Left forelimb (tissue), 1 donor: Measurements from ENCODE around the gene TNFSF13.

ENCODE experiments used
- DNase-seq: peaks from one replicate; pipeline ENCODE4 v3.0.0-alpha.2; 2018; ENCODE audit warnings: low spot score

TNFSF13 gene, protein sequence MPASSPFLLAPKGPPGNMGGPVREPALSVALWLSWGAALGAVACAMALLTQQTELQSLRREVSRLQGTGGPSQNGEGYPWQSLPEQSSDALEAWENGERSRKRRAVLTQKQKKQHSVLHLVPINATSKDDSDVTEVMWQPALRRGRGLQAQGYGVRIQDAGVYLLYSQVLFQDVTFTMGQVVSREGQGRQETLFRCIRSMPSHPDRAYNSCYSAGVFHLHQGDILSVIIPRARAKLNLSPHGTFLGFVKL

DNA sequence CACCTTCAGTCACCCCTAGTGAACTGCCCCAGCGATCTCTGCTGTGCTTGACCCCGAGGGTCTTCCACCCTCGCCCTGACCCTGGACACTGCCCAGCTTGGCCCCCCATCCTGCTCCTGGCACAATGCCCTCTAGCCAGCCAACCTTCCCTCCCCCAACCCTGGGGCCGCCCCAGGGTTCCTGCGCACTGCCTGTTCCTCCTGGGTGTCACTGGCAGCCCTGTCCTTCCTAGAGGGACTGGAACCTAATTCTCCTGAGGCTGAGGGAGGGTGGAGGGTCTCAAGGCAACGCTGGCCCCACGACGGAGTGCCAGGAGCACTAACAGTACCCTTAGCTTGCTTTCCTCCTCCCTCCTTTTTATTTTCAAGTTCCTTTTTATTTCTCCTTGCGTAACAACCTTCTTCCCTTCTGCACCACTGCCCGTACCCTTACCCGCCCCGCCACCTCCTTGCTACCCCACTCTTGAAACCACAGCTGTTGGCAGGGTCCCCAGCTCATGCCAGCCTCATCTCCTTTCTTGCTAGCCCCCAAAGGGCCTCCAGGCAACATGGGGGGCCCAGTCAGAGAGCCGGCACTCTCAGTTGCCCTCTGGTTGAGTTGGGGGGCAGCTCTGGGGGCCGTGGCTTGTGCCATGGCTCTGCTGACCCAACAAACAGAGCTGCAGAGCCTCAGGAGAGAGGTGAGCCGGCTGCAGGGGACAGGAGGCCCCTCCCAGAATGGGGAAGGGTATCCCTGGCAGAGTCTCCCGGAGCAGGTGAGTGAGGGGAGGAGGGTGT lies at the start of gene TNFSF13:
TSS of gene TNFSF13 (plus strand) at position 207 of the 776 bp plus-strand sequence. CDS start at position 497, 290 bp downstream.
- no peak for DNase-seq

DNA sequence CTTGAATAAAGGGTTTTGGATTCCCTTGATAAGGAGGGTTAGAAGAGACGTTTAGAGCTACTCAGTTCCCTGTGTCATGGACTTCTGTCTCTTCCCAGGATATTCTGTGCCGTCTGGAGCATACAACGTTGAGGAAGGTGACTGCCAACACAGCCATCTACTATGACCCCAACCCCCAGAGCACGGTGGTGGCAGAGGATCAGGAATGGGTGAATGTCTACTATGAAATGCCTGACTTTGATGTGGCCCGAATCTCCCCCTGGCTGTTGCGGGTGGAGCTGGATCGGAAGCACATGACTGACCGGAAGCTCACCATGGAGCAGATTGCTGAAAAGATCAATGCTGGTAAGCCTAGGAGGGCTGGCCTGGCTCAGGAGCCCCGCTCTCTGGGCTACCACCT lies 49.7 kb upstream of the TNFSF13 start:
- DNase-seq = no peak

DNA sequence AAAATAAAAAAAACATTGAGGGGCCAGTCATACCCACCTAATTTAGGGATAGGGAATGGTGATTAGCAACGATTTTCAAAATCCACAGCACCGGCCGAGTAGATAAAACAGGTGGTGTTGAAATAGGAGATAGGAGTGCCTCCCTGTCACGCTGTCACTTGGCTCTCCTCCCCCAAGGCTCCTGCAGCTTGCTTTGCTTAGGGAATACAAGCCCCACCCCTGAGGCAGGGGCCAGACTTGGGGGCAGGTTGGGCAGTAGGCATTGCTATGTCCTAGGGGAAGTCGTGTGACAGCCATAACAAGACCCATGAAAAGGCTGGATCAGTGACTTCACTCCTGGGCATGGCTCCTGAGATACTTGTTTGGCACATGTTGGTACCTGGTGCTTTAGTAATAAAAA lies 48.6 kb upstream of the TNFSF13 start:
- DNase-seq = no peak

DNA sequence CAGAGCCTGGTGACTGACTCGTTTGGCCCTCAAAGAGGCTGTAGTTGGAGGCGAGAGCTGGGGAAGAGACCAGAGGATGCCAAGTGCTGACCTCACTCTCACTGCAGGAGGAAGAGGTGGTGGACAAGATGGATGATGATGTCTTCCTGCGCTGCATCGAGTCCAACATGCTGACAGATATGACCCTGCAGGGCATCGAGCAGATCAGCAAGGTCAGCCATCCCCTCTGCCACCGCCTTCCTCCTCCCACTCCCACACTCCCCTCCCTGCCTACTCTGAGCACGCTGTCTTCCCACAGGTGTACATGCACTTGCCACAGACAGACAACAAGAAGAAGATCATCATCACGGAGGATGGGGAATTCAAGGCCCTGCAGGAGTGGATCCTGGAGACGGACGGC lies 47.4 kb upstream of the TNFSF13 start:
- no peak for DNase-seq

DNA sequence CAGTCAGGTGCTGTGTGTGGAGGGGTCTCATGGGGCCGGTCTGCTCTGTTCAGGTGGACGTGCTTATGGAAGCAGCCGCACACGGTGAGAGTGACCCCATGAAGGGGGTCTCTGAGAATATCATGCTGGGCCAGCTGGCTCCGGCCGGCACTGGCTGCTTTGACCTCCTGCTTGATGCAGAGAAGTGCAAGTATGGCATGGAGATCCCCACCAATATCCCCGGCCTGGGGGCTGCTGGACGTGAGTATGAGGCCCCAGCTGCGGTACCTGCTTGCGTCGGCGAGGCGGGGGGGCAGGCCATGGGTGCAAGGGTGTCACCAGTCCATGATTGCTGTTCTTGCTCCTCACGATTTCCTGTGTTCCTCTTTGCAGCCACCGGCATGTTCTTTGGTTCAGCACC lies 46.4 kb upstream of the TNFSF13 start:
- DNase-seq = no peak

DNA sequence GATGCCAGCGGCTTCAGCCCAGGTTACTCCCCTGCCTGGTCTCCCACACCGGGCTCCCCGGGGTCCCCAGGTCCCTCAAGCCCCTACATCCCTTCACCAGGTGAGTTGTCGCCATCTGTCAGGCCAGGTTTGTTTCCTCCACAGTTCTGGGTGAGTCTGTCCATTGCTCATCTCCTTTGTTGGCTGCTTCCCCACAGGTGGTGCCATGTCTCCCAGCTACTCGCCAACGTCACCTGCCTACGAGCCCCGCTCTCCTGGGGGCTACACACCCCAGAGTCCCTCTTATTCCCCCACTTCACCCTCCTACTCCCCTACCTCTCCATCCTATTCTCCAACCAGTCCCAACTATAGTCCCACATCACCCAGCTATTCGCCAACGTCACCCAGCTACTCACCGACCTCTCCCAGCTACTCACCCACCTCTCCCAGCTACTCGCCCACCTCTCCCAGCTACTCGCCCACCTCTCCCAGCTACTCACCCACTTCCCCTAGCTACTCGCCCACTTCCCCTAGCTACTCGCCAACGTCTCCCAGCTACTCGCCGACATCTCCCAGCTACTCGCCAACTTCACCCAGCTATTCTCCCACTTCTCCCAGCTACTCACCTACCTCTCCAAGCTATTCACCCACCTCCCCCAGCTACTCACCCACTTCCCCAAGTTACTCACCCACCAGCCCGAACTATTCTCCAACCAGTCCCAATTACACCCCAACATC lies 45.6 kb upstream of the TNFSF13 start:
- no peak for DNase-seq

DNA sequence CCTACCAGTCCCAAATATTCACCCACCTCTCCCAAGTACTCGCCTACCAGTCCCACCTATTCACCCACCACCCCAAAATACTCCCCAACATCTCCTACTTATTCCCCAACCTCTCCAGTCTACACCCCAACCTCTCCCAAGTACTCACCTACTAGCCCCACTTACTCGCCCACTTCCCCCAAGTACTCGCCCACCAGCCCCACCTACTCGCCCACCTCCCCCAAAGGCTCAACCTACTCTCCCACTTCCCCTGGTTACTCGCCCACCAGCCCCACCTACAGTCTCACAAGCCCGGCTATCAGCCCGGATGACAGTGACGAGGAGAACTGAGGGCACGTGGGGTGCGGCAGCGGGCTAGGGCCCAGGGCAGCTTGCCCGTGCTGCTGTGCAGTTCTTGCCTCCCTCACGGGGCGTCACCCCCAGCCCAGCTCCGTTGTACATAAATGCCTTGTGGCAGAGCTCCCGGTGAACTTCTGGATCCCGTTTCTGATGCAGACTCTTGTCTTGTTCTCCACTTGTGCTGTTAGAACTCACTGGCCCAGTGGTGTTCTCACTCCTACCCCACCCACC lies 44.6 kb upstream of the TNFSF13 start:
- DNase-seq = no peak

DNA sequence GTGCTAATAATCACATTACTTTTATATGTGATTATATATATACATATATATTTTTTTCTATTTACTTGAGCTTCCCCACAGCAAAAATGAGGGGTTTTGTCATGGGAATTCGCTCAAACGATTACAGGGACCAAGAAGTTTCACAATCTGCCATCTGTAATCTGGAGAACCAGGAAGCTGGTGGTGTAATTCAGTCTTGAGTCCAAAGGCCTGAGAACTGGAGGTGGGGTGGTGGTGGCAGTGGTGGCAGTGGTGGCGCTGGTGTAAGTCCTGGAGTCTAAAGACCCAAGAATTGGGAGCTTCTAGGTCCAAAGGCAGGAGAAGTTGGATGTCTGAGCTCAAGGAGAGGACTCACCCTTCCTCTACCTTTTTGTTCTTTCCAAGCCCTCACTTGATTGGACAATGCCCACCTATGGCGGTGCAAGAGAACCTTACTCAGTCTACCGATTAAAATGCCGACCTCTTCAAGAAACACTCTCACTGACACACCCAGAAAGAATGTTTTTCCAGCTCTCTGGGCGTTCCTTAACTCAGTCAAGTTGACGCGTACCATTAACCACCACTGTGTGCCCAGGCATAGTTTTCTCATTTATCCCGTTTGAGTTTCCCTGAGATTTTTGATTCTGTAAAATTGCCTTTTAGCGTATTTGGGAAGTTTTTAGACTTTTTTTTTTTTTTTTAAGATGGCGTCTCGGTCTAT lies 42.5 kb upstream of the TNFSF13 start:
- DNase-seq = no peak

DNA sequence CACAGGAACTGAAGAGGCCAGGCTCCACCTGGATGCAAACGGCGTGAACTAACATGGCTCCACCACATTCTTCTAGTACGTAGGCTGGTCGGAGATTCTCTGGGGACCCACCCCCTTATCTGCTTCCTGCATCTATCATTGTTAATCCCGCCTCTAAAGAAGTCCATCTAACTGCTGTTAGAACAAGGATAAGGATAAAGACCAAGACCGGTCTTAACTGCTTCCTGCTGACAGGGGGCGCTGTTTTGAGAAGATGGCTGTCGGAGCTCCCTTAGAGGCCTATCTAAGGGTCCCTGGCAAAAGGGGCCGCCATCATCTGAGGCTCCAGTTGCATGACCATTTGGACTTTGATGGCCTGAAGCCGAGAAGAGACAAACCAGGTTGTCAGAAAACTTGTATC lies 35.5 kb upstream of the TNFSF13 start:
- DNase-seq = no peak

DNA sequence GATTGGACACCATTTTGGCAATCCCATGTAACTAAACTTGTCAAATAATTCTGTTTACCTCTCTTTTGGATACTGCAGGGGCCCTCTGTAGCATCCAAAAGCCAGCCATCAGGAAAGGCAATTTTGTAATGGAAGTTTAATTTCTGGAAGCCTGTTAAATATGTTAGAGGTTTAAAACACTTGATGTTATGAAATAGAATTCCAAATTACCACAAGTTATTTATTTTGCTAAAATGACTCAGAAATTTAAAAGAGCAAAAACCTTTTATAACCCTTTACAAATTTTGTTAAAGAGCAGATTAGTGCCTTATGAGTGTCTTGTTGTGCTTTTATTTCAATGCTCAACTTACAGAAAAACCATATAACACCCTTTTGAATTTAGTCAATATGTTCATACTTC lies 29.7 kb upstream of the TNFSF13 start:
- no peak for DNase-seq

DNA sequence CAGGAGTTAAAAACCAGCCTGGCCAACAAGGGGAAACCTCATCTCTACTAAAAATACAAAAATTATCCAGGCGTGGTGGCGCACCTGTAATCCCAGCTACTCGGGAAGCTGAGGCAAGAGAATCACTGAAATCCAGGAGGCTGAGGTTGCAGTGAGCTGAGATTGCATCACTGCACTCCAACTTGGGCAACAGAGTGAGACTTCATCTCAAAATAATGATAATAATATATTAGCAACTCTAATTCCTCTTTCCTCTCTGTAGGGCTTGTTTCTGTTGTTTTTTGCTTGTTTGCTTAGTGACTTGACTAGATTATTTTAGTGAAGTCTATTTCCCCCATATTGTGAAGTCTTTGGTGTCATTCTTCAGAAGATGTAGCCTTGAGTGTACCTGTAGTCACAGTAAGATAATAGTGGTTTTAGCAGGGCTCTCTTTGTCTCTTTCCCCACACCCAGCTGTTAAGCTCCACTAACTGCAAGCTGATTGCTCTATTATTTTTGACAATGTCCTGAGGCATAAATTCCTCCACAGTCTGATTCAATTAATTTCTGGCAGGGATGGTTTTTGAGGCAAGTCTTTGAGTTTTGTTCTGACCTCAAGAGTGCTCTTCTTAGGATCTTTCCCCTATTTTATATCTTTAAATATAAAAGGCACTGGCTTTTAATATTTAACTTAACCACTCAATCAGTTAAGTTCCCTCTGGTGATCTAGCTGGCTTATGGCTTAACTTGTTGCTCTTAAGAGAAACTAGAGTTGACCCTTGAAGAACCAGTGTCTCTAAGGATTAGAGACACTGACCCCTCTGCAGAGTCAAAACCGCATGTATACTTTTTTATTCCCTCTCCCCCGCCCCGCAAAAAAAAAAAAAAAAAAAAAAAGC lies 28.3 kb upstream of the TNFSF13 start:
- DNase-seq = no peak

DNA sequence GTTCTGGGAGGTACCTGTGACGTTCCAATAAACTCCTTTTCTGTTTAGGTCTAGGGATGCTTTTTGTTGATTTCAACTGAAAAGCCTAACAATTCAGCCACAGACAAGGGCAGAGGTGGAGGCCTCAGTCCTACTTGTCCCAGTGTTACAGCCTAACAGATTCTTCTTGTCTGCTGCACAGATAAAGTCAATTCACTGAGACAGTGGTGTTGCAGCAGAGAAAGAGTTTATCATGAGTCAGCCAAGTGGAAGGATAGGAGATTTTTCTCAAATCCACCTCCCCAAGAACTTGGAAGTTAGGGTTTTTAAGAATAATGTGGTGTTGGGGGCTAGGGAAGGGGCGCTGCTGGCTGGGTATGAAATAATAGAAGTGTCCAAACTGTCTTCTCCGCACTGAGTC lies 20.5 kb upstream of the TNFSF13 start:
- DNase-seq = no peak

DNA sequence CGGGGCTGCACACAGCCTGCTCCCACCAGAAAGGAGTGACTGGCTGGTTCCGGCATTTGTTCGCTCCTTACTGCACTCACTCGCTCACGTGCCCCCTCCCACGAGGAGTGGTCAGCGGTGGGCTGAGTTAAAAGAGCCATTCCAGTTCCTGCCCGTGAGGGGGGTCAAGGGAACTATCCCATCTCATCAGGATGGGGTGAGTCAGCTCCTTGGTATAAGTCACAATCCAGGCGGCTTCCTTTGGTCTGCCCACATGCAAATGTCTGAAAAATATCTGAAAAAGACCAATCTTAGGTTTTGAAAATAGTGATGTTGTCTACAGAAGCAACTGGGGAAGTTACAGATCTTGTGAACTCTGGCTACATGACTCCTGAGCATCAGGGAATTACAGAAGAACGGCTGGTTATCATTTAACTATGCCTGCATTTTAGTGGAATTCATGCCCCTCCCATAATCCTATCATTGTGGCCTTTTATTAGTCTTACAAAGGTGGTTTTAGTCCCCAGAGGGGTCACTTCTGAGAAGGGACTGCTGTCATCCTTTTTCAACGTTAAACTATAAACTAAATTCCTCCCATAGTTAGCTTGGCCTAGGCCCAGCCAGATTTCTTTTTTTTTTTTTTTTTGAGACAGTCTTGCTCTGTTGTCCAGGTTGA lies 19.5 kb upstream of the TNFSF13 start:
- no peak for DNase-seq

DNA sequence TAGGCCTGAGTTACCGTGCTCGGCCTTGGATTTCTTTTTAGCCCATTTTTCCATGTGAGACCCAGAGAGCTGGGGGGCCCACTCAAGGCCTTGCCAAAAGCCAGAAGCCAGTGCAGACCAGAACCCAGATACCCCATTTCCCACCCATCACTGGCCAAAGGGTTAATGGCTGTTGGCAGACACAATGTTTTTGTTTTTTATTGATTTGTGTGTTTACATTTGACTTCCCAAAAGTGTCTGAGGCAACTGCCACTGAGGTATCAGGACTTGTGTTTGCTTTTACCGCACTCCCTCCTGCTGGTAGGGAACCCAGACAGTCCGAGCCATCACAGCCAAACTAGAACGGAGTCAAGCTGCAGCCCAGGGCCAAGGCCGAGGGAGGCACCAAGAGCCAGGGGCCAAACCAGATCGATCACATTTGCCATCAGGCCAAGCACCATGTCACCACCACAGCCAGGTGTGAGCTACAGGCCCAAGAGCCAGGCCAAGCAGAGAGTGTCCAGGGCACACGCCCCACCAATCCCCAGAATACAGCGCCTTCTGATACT lies 17.4 kb upstream of the TNFSF13 start:
- DNase-seq = no peak

DNA sequence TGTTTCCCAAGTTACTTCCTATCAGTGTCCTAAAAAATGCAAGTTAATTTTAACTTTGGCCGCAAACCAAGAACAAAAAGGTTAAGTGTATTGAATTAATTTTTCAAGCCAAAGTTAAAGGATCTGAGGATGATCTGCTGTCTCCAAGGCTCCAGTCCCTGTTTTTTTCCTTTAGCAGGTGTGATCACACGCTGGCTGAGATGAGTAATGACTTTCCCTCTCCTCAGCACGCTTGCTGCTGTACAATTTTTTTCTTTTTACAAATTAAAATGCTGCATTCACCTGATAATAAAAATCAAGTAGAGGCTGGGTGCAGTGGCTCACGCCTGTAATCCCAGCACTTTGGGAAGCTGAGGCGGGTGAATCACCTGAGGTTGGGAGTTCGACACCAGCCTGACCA lies 13.6 kb upstream of the TNFSF13 start:
- no peak for DNase-seq

DNA sequence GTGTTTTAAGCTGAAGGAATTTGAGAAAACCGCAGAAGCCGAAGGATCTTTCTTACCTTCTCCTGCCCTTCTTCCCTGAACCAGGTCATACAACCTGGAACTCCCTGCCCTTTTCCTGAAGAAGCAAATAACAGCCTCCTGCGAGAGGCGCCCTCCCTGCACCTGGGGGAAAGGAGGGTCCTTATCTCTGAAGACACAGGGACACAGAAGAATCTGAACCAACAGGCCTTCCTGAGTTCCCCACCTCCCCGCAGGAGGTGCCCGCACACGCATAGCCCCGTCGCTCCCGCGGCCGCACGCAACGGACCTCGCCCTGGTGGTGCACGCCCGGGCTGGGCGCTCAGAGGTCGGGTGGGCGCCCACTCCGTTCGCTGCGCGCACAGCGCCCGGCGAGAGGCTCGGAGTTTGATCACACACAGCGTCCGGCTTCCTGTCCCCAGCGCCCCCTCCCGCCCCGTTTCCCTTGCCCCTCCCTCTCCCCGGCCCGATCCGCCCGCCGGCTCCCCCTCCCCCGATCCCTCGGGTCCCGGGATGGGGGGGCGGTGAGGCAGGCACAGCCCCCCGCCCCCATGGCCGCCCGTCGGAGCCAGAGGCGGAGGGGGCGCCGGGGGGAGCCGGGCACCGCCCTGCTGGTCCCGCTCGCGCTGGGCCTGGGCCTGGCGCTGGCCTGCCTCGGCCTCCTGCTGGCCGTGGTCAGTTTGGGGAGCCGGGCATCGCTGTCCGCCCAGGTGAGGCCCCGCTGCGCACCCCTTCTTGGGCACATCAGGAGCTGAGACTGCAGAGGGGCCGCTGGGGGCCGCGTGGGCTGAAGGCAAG lies 9.8 kb upstream of the TNFSF13 start, which contains the start of gene TNFSF12:
TSS of gene TNFSF12 (plus strand) at position 474 of the 816 bp plus-strand sequence. CDS start at position 570, 96 bp downstream.
- DNase-seq = peak; percentile 80

DNA sequence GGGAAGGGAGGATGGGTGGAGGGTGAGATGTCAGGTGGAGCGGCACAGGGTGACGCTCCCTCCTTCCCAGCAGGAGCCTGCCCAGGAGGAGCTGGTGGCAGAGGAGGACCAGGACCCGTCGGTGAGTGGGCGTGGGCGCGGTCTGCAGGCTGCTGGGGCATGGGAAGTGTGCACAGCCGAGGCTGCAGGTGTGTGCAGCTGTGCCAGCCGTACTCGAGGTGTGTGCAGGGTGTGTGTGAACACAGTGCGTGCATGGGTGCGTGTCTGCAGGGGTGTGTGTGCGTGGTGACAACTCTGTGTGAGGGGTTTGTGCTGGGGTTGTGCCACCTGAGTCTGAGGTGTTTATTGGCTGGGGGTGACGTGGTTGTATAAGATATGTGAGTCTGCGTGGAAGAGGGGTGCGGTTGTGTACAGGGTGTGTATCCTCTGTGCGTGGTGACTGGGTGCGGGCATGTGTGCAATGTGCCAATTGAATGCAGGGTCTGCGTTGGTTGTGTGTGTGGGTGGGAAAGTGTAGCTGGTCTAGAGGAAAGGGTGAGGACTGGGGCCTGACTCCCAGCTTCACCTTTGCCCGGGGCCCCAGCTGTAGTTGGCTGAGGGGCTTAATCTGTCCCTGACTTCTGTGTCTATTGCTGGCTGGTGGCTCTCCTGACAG lies 9.0 kb upstream of the TNFSF13 start:
- no peak for DNase-seq

DNA sequence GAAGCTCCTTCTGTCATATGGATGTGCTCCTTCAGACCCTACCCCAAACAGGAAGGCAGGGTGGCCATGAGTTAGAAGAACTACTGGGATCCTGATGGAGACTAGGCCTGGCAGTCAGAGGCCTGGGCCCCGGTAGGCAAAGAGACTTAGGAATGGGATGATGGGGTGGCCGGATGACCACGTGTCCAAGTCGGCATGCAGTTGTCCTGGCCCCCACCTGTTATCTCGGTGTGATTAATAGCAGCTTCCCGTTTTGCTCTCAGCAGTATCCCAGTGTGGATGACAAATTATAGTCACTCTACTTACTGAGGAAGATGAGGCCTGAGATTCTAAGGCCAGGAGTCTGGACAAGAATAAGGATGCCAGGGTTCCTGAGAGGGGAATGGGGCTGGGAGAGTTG lies 8.2 kb upstream of the TNFSF13 start:
- DNase-seq = no peak

DNA sequence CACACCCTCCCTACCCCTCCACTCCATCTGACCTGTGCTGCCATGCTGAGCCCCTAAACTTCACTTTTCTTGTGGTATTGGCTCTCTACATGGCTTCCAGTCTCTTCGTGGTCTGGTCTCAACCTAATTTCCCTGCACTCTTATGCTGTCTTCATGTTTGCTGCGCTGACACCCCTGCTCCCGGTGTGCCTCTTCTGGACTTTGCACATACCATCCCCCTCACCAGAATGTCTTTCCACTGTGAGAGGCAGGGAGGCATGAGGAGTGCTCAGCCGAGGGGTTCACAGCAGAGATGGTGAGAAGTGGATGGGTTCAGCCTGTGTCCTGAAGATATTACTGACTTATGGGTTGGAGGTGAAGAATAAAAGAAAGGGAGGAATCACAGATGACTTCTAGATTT lies 7.2 kb upstream of the TNFSF13 start:
- DNase-seq = no peak
